Tibial nerve (tissue), 4 donors: ENCODE data around the gene ZNF385B. TPM values are rescaled to one million over a fixed set of nuclear protein-coding genes. Genes with fewer than 3 reads are reported as not detected.

ENCODE experiments used
- DNase-seq, 2 donors: peaks; one replicate each; pipeline ENCODE4 v3.0.0-alpha.2; 2019; ENCODE audit warnings: low spot score in 2 of 2
- H3K27ac ChIP-seq, 4 donors: fragments of 200-600 bp; sonication (generic) in 3 of 4; one replicate each; pipeline ENCODE4 v1.5.1; 2017 to 2019; ENCODE audit warnings: mild to moderate bottlenecking in 1 of 4
- H3K27me3 ChIP-seq, 2 donors: fragments of 200-600 bp; sonication (generic) in 1 of 2; one replicate each; pipeline versions ENCODE4 v1.5.1 to v1.6.0; 2017 to 2019
- H3K36me3 ChIP-seq, 3 donors: fragments of 200-600 bp; sonication (generic); one replicate each; pipeline ENCODE4 v1.5.1; 2018 to 2019
- H3K4me1 ChIP-seq, 4 donors: fragments of 200-600 bp; sonication (generic) in 3 of 4; one replicate each; pipeline ENCODE4 v1.5.1; 2017 to 2019
- H3K4me3 ChIP-seq, 4 donors: fragments of 200-600 bp; sonication (generic) in 3 of 4; one replicate each; pipeline ENCODE4 v1.5.1; 2017 to 2019; ENCODE audit warnings: mild to moderate bottlenecking in 1 of 4, moderate library complexity in 1 of 4
- H3K9me3 ChIP-seq, 4 donors: fragments of 200-600 bp; sonication (generic) in 3 of 4; one replicate each; pipeline ENCODE4 v1.5.1; 2017 to 2019
- CTCF ChIP-seq, 5 experiments: fragments of 200-600 bp in 3 of 5; fragments of 450-650 bp in 2 of 5; sonication (generic) in 3 of 5; IDR thresholded peaks; one replicate each; pipeline ENCODE4 v1.5.1; 2016 to 2019; ENCODE audit warnings: antibody characterized with exemption in 5 of 5, mild to moderate bottlenecking in 3 of 5, moderate library complexity in 2 of 5
- EP300 ChIP-seq, 2 donors: sonication (generic); formaldehyde crosslinking; IDR thresholded peaks; one replicate each; pipeline ENCODE4 v1.6.1; 2017; ENCODE audit warnings: antibody characterized with exemption in 2 of 2, mild to moderate bottlenecking in 1 of 2
- POLR2A ChIP-seq, 2 donors: fragments of 450-650 bp; IDR thresholded peaks; one replicate each; pipeline ENCODE4 v1.6.1; 2017; ENCODE audit warnings: antibody characterized with exemption in 2 of 2, mild to moderate bottlenecking in 2 of 2, moderate library complexity in 2 of 2
- WGBS, 2 donors: methylation state at CpG; one replicate each; pipeline ENCODE4 v1.1.5; 2018; 5-methylcytosine and 5-hydroxymethylcytosine counted together
- total RNA-seq, 4 donors: library from RNA; depleted of rRNA; stranded (reverse); fragments of >200 nt; gene quantifications; one replicate each; pipeline ENCODE4 v1.1.0, GENCODE V29; 2016

Gene ZNF385B
- total RNA-seq, 4 donors from 2014 or later, result 1.2 to 3.9 (median 2.6) TPM

GRCh38 chr2:179677746-179678505 lies 183.5 kb downstream of the ZNF385B start:
- 75 to 76% methylated on average over 2 of the region's 2 CpGs for WGBS, 2 donors
- H3K4me3 ChIP-seq, result no peak overlapping the region
- H3K27me3 ChIP-seq, result no peaks in the 10 kb centered on the region
- TF ChIP-seq CTCF (IDR thresholded peaks at IDR 0.05), result no peak
- no peak for TF ChIP-seq EP300 (IDR thresholded peaks at IDR 0.05)
- no peak for TF ChIP-seq POLR2A (IDR thresholded peaks at IDR 0.05)
- H3K36me3 ChIP-seq, result no peaks in the 10 kb centered on the region
- H3K9me3 ChIP-seq, result no peaks in the 10 kb centered on the region
- DNase-seq, result no peak
- H3K27ac ChIP-seq, result no peak overlapping the region
- peaks cover 0 to 9% (median 0%) of the 10 kb centered on the region in 4 donors for H3K4me1 ChIP-seq

- no peaks in the 10 kb centered on the region for H3K9me3 ChIP-seq
- H3K27me3 ChIP-seq, result no peaks in the 10 kb centered on the region
- 4% methylated on average over 3 of the region's 3 CpGs for WGBS, 2 donors
- H3K36me3 ChIP-seq, result no peaks in the 10 kb centered on the region
- H3K4me1 ChIP-seq, result peaks cover 0 to 9% (median 0%) of the 10 kb centered on the region in 4 donors
- TF ChIP-seq POLR2A (IDR thresholded peaks at IDR 0.05), result no peak
- H3K4me3 ChIP-seq, result no peak overlapping the region
- no peak for DNase-seq
- no peak overlapping the region for H3K27ac ChIP-seq
These were observed 184.2 kb downstream of the ZNF385B start for GRCh38 chr2:179677077-179677688.

GRCh38 chr2:179675435-179675834 lies 186.0 kb downstream of the ZNF385B start:
- H3K9me3 ChIP-seq, result no peaks in the 10 kb centered on the region
- DNase-seq, result no peak
- no peak for TF ChIP-seq CTCF (IDR thresholded peaks at IDR 0.05)
- no peak for TF ChIP-seq EP300 (IDR thresholded peaks at IDR 0.05)
- TF ChIP-seq POLR2A (IDR thresholded peaks at IDR 0.05), result no peak
- WGBS, 2 donors, result 95 to 96% methylated on average over 3 of the region's 3 CpGs
- no peaks in the 10 kb centered on the region for H3K27me3 ChIP-seq
- H3K4me3 ChIP-seq, result no peak overlapping the region
- H3K27ac ChIP-seq, result no peak overlapping the region
- H3K4me1 ChIP-seq, result peaks cover 0 to 9% (median 2%) of the 10 kb centered on the region in 4 donors
- H3K36me3 ChIP-seq, result no peaks in the 10 kb centered on the region

- H3K4me3 ChIP-seq, result no peak overlapping the region
- H3K27me3 ChIP-seq, result no peaks in the 10 kb centered on the region
- no peaks in the 10 kb centered on the region for H3K9me3 ChIP-seq
- TF ChIP-seq EP300 (IDR thresholded peaks at IDR 0.05), result peak in 1 of 2 donors; percentile 21
- no peak for TF ChIP-seq CTCF (IDR thresholded peaks at IDR 0.05)
- no peaks in the 10 kb centered on the region for H3K36me3 ChIP-seq
- peaks cover 0 to 3% (median 0%) of the 10 kb centered on the region in 4 donors for H3K4me1 ChIP-seq
- H3K27ac ChIP-seq, result no peak overlapping the region
- DNase-seq, result no peak
- WGBS, 2 donors, result 52 to 77% methylated on average over 5 to 6 of the region's 6 CpGs
These were observed 190.1 kb downstream of the ZNF385B start for GRCh38 chr2:179671043-179671981.

- Histone ChIP-seq H3K27me3 (no peaks in the 10 kb centered on the region), H3K4me3 (no peak overlapping the region), H3K36me3 (no peaks in the 10 kb centered on the region), H3K27ac (no peak overlapping the region), H3K4me1 (peaks cover 0 to 3% (median 0%) of the 10 kb centered on the region in 4 donors), H3K9me3 (no peaks in the 10 kb centered on the region)
- no peak for DNase-seq
- WGBS, 2 donors, result 80 to 82% methylated on average over 2 of the region's 2 CpGs
- no peak for TF ChIP-seq EP300 (IDR thresholded peaks at IDR 0.05)
- TF ChIP-seq CTCF (IDR thresholded peaks at IDR 0.05), result no peak
- no peak for TF ChIP-seq POLR2A (IDR thresholded peaks at IDR 0.05)
These were observed 192.2 kb downstream of the ZNF385B start for GRCh38 chr2:179669196-179669595.
